Retina (tissue), 1 donor: ENCODE measurements around the gene KIDINS220.
"Not testable (repeated sequence)": the region's sequence is repeated elsewhere in the genome, so short reads cannot be mapped to it uniquely, and the experiment has no call there.

Source experiments
- DNase-seq: peaks from one replicate; pipeline ENCODE4 v3.0.0-alpha.2; 2016

The KIDINS220 gene

DNA sequence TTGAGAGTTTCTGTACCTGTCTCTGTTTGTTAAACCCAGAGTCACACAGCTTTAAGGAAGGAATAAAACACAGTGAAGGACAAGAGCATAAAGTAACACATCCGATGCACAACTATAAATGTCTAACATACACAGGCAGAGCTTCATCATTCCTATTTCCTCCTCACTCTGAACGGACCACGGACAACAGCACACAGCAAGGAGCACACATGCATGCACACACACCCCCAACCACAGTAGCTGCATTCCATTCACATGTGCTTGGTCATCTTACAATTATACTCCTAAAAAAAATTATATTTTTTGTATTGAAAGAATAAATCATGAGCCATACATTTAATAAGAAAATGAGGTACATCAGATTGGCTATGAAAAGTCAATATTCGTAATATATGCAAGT is 97.3 kb downstream of the KIDINS220 start:
- no peak for DNase-seq

DNA sequence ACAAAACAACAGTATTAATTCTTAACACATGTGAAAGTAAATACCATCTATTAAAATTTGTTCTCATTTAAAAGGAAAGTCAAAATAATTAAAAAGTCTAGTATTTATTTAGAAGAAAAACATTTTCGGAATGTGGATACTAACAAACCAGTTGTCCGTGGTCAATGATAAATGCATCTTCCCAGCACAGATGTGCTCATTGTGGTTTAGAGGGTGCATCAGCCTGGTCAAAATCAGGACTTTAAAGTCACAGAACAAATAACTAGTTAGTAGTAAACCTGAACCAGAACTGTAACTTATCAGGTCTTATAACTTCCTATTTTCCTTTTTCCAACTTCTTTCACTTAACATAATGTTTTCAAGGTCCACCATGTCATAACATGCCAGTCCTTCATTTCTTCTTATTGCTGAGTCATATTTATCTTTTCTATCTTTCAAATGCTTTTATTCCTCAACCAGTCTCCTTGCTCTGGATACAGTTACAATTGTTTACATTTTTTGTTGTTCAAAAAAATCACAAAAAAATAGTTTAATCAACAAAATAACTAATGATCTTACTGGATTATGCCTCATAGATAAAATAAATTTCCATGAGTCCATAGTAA is 99.7 kb downstream of the KIDINS220 start:
- DNase-seq, result no peak

DNA sequence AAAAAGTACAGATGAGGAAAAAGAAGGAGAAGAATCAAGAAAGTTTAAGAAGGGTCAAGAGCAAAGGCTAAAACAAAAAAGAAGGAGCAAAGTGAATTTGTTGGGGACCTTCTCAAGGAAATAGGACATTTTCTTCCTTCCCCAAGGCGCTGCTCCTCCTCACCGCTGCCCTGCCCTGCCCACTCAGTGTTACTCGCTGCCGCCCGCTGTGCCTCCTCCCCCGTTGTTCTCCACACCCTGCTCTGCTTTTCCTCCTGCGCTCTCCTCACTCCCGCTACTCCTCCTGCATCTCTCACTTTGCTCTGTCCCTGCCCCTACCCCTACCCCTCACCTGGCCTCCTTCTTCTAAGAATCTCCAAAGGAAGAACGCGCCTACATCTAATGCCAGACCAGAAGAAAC is 104.8 kb downstream of the KIDINS220 start:
- no peak for DNase-seq

DNA sequence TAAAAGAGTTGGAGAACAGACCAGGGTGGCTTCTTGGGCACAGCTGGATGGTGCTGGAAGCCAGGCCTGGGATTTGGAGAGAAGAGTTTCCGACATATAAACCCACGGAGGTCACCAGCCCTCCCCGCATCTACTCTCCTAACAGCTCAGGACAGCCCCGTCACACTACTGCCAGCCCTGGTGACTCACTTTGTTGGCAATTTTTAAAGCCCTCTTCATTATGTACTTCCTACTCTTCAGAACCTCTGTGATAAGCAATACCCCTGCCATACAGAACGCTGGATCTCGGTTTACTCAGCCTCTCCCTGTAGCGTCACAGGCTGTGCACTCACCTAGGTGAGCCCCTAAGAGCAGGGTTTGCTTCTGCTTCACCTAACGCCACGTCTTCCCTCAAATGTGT is 107.5 kb downstream of the KIDINS220 start:
- no peak for DNase-seq

DNA sequence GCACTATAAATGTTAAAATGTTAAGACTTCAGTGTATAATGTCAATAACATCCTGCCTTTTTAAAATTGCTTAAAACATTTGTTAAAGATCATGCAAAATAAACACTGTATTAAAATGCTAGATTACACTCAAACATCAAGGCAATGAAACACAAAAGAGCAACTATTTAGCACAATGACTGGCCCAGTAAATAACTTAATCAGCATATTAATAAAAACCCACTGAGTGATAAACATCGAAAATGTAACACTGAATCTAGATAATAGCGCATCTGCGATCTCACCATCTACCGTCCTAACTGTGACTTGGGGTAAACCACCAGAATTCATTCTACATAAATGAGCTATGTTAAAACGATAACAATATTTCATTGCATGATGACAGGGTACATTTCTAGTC is 108.3 kb downstream of the KIDINS220 start:
- DNase-seq, result not testable (repeated sequence)

DNA sequence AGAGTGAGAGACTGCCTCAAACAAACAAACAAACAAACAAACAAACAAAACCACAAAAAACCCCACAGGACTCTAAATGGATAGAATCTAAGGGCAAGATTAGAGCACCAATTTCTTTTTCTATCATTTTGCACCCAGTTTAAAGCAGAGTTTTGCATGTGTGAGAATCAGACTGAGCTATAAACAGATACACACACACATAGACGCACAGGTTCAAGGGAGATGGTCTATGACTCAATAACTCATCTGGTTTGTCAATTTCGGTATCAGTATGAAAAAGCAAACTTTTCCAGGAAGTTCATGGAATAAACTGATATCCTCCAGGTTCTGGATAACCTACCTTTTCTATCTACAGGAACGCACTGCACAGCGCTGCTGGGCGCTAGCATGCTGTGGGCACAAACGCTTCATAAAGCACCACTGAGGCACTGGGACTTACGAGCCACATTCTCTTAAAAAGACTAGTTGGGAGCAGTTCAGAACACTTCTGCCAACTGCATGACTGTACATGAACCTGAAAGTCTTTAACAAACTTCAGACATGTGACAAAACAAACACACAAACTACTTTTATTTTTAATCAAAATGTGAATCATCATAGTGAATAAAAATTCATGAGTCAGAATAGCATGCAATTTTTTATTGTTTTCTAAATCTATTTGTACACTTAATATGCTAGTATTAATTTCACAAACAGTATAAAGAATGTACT is 109.0 kb downstream of the KIDINS220 start:
- DNase-seq, result no peak

DNA sequence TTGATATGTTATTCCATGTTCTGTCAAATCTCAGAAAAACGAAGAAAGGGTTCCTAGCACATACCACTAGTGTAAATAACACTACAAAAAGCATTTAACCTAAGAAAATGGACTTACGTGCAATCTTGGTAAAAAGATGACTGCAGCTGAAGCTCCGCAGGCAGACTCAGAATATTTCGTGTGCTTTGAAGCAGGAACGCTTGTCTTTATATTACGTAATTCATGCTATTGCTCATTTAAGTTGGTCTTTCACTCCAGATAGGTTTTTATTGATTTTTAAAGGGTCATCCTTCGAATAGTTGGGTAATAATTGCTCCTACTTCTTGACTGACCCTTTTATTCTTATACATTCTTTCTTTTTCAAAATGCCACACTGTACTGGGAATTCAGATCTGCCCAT is 111.6 kb downstream of the KIDINS220 start:
- no peak for DNase-seq

DNA sequence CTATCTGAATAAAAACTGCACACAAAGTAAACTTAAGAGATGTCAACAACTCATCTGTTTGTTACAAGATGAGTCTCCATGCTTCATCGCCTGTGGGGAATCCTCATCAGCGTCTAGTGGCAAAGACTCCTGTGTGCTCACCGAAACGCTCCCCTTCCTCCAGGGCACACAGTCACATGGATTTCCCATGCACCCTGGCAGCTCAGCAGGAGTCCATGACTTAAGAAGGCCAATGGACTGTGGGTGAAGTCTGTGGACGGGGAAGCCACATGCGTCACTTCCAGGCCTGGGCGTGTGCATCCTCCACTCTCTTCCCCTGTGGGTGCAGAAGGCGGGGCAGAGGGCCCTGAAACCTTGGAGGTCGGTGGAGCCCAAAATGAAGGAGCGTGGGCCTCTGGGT is 114.4 kb downstream of the KIDINS220 start:
- DNase-seq, result no peak

DNA sequence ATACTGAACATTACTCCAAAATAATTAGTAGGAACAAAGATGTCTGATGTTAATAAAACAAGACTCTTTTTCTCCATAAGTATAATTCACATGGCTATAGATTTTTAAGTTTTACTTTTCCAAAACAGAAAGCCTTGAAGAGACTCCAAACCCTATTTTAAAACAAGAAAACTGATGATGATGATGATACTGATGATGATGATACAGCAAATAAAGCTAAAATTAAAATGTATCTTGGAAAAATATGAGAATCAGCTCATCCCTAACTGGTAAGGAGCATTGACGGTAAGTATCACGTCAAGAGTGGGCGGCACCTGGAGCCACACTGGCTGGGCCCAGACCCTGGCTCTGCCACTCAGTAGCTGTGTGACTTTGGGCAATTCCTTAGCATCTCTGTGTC is 116.0 kb downstream of the KIDINS220 start:
- DNase-seq, result no peak

DNA sequence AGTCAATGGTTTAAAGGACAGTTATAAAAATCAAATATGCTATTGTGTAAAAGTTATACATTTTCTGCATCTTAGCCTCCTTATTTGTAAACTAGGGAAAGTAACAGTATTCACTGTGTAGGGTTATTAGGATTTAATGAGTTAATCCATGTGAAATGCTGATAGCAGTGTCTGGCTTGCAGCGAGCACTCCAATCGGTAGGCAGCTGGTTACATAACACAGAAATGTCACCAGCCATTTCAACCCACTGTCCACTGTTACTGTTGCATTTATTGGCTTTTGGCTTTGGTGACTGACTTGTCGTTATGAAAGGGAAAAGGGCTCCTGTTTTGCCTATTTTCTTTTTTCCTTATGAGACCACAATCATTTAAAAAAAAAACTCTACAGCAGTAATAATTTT is 116.7 kb downstream of the KIDINS220 start:
- DNase-seq, result no peak

DNA sequence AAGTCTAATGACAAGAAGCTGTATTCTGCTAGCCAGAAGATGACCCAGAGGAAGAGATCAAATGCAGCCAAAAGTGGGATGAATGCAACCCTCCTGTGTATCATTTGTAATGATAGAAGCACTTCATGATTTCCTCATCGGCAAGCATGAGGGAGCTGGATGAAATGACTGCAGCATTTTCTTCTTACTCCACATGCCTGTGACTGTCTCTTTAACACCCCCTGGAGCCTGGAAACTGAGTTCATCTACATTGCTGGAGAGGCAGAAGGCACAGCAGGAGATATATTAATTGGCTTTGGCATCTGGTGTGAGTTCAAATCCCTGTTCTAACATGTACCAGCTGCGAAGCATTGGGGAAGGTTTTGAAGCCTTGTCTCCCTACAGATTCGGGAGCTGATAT is 117.9 kb downstream of the KIDINS220 start:
- no peak for DNase-seq

DNA sequence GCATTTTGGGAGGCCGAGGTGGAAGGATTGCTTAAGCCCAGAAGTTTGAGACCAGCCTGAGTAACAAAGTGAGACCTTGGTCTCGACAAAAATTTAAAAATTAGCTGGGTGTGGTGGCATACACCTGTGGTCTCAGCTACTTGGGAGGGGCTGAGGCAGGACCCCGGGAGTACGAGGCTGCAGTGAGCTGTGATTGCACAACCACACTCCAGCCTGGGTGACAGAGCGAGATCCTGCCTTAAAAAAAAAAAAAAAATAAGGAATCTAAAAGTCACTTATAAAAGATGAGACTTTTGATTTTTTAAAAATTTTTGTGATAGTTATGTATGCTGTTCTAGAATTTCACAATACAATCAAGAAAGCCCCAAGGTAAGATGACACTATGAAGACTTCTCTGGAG is 122.4 kb downstream of the KIDINS220 start:
- no peak for DNase-seq

DNA sequence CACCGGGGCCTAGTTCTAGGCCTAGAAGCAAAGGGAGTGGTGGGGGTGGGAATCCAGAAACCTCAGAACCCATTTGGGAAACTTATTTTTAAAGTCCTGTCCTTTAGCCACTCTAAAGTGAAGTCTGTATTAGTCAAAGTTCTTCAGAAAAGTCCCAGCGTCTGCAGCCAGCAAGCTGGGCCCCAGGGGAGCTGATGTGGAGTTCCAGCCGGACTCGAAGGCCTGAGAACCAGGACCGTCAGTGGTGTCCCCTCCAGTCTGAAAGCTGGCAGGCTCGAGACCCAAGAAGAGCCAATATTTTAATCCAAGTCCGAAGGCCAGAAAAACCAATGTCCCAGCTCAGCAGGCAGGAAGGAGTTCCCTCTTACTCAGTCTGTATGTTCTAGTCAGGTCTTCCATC is 123.1 kb downstream of the KIDINS220 start:
- DNase-seq, result no peak

DNA sequence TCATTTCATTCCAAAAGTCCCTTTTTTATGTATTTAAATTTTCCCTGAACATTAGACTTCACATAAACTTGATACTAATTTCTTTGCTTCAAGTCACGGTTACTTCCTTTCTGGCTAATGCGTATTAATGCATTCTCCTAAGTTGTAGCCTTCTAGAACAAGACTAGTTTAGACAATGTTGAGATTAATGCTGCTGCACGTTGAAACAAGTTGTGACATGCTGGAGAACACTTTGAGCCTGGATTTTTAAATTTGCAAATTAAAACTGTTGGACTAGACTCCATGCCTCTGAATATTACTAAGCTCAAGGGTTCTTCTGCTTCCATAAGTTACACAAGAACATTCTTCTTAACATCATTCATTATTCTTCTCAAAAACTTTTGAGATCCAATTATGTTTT is 126.5 kb downstream of the KIDINS220 start:
- DNase-seq, result no peak

DNA sequence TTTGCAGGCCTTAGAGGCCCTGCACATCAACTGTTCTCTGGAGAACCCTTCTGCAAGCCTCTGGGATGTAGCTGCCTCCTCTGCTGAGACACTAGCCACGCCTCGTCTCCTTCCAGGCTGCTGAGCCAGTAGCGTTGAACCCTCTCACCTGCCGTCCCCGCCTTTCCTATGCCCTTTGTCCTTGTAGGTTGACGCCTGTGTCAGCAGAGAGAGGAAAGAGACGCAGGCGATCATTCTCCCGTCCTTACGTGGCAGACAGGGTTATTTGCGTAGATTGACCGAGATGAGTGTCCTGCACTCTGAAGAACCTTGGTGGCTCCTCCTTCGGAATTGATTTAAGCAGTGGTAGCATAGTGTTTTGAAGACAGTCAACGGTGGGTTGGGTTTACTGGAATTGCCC is 127.8 kb downstream of the KIDINS220 start:
- DNase-seq, result no peak

DNA sequence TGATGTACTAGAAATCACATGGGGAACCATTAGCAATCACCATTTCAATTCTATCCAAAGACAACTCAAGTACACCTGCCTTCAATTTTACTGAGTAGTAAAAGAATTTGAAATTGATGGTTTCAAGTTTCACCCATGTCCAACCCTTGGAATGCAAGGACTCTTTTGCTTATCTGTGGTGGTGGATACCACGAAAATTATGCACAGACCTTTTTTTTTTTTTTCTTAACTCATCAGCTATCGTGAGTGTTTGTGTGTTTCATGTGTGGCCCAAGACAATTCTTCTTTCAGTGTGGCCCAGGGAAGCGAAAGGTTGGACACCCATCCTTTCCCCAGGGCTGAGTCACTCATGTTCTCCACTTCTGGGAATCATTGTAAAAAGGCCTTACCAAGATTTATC is 132.5 kb downstream of the KIDINS220 start:
- no peak for DNase-seq

DNA sequence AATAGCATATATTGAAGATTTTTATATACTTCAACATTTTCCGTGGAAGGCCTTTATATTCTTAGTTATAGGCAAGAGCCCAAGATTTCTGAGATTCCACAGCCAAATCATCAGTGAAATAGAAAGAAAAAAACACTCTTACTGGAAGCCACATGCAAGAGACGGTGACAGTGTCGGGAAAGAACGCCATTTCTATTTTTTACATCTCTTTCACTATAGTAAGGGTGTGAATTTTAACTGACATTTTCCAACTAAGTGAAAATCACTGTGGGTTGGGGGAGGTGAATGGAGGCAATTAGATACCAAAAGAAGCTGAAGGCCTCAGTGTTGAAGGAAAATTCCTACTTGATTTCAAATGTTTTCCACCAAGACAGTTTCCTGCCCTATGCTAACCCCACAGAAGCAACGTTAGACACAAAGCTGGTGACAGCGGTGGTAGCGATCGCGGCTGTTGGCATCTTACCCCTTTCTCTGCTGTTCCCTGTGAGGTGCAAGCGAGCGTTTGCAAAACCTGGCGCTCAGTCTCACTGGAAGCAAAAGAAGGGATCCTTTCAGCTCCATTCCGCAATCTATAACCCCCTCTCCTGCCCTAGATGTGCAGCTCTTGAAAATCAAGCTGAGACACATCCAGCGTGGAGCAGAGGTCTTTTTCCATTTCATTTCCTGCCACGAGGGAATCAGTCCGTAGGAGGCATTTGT is 135.6 kb downstream of the KIDINS220 start:
- DNase-seq, result no peak

DNA sequence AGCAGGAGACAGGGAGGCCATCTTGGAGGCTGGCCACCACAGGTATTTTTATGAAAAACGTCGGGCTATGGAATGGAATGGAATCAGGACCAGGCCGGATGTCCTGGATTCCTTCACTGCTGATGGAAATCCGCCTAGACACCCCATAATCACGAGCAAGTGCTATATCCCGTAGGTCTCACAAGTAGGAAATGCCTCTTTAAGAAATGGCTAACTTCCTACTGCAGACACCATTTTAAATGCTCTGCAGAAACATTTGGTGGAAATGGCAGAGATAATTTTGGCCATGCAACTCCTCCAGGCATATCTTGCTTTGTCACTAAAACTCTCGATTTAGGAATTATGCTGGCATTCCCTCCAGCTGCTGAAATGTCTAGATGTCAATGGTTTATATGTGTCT is 137.6 kb downstream of the KIDINS220 start:
- DNase-seq, result no peak

DNA sequence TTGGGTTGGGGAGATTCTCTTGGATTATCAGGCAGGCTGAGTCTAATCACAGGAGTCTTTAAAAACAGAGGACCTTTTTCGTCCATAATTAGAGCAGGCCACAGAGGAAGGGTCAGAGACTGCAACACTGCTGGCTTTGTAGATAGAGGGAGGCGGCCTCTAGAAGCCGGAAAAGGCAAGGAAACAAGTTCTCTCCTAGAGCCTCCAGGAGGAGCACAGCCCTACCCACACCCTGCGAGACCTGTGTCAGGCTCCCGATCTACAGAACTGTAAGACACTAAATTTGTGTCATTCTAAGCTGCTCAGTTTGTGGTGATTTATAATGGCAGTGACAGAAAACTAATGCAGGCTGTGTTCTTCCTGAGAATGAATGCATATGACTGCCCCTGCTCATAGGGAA is 140.2 kb downstream of the KIDINS220 start:
- DNase-seq, result no peak

DNA sequence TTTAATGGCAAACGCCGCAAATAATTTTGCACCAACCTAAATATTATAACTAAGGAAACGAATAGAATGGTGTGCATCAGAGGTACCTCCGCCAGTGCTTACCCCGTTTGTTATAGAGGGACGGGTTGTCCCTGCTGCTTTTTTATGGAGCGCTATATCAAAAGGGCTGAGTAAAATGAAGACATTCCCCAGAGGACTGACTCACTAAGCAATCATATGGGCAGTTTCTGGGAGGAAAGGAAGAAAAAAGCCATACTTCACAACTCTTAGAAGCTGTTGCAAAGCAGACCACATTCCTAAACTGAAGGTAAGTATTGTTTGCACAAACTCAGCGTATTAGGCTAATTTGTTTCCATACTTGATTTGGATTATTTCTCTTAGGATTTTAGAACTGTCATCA is 142.7 kb downstream of the KIDINS220 start:
- no peak for DNase-seq

DNA sequence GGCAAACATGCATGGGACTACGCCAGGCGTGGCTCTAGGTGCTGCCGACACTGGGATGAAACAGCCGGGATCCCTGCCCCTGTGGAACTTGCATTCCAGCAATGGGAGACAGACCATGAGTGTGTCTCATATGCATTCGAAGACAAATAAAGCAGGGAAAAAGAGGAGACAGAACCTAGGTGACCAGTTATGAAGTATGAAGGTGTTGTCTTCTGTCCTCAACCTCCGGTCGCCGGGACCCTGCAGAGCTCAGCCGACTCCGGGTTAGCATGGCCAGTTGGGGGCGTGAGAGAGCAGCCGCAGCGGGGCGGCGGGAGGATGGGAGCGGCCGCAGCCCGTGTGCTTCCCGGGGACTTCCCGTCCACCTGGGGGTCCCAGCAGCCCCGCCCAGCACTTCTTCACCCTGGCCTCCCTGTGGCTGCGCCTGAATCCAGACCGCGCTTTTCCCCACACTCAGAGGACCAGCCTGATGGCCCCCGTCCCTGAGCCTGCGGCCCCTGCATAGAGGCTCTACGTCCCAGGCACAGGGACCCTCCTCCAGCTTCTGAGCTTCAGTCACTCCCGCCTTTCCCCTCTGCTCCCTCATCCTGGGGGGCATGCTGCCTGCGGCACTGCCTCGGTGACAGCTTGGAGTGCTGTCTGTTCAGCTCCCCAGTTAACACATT is 144.1 kb downstream of the KIDINS220 start:
- peak; percentile 77 for DNase-seq

DNA sequence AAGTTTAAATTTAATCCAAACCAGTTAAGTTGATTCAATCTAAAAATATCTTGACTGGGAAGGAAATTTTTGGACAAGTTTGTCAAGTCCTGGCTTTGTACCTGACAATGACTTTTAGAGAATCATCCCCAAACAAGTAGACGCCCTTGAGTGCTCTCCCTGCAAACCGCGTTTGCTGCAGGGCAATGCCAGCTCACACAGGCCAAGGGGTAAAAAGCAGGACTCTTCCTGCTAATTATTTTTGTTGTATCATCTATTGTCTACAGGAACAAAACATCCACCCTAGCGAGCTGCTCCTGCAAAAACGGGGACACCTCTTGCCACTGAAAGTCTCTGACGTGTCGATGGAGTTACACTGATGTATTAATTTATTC is 144.6 kb downstream of the KIDINS220 start:
- DNase-seq, result no peak

DNA sequence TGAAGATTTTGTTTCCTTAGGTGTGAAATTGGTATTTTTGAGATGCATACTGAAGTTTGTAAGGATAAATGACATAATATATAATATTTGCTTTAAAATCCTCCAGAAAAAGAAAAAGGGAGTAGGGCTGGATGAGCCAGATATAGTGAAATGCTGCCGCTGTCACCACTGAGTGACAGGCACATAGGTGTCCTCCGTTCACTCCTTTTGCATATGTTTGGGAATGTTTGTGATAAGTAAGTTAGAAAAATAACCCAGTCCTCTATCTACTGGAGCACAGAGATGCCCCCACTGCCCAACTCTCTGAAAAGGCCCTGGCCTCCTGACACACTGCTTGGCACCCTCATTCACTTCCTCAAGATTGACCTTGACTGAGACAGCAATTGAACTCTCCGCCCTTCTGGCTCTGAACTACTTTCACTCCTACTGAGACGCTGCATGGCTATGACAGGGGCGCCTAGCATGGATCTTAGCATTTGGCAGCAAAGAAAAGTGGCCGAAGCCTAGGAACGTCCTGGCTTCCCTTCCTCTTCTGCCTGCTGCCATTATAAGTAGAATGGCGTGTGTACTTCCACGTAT is 145.5 kb downstream of the KIDINS220 start:
- no peak for DNase-seq
